Measurements from ENCODE around the gene SPART.

DNA sequence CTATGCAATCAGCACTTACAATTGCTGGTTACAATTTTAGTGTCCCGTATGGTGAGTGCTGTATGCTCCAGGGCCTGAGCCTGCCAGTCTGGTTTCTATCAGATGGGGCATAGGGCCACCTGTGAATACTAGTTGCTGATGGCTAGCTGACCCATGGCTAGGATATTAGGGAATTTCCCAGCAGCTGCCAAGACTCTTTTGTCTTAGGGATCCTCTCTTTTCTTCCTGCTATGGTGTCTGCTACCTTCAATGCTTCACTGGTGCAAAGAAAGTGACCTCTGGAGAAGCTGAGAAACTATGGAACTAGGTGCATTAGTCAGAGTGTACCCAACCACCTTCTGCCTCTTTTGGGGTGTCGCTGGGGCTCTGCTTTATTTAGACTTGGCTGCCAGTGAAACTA, 60.2 kb downstream of the SPART start:
- TF ChIP-seq, protein P1, sequence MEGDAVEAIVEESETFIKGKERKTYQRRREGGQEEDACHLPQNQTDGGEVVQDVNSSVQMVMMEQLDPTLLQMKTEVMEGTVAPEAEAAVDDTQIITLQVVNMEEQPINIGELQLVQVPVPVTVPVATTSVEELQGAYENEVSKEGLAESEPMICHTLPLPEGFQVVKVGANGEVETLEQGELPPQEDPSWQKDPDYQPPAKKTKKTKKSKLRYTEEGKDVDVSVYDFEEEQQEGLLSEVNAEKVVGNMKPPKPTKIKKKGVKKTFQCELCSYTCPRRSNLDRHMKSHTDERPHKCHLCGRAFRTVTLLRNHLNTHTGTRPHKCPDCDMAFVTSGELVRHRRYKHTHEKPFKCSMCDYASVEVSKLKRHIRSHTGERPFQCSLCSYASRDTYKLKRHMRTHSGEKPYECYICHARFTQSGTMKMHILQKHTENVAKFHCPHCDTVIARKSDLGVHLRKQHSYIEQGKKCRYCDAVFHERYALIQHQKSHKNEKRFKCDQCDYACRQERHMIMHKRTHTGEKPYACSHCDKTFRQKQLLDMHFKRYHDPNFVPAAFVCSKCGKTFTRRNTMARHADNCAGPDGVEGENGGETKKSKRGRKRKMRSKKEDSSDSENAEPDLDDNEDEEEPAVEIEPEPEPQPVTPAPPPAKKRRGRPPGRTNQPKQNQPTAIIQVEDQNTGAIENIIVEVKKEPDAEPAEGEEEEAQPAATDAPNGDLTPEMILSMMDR (IDR thresholded peaks at IDR 0.05): no peak
- TF ChIP-seq POLR2A (IDR thresholded peaks at IDR 0.05): no peak
